ENCODE data around the gene MRPS14. TPM values are rescaled to one million over a fixed set of nuclear protein-coding genes. Genes with fewer than 3 reads are reported as not detected.
A peak's percentile ranks its signal among the peaks of the same experiment; 100 is the strongest.

MRPS14 gene
- total and polyA plus RNA-seq, 9 of the 15 experiments (the other 6 are each of a cell fraction or from before 2014, with no cell fraction given) = 38.1 to 231 (median 54.9) TPM

DNA sequence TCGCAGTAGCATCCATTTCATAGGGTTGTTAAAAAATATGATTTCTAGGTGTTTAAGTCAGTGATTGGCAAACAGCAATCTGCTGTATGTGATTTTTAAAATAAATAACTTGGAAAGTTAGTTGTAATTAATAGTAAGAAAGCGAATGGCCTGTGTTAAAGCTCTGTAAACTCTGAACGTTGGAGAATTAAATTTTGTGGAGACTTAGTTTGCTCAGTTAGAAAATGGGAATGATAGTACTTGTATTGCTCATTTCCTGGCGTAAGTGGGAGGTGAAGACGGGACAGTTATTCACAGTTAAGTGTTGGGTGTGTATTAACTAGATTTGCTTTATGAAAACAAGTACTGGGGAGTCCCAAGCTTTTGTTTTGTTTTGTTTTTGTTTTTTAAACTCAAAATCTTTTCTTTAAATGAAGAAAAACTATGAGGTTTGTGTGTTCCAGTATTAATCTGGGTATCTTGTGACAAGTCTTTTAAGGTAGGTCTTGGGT lies 22.5 kb downstream of the MRPS14 start:
- Histone ChIP-seq H3K79me2 (ENCODE audit: control insufficient read depth, insufficient read depth, low read length) (peaks cover 83% of the 10 kb centered on the region), H3K9me1 (ENCODE audit: control insufficient read depth, insufficient read depth, low read length) (no peaks in the 10 kb centered on the region), H3K4me3 (peak overlapping the region; percentile 90), H3K4me1 (replicated peaks in 1 of 2; ENCODE audit: control insufficient read depth in 2 of 2, insufficient read depth in 2 of 2, low read length in 2 of 2) (peaks cover 13 to 31% of the 10 kb centered on the region in 2 experiments; a peak in 4 of 5 replicates), H2AFZ (ENCODE audit: low read depth, low read length) (peak overlapping the region; percentile 85; the same call in 1 of the 2 replicates), H3K27me3 (ENCODE audit: control insufficient read depth in 2 of 2, insufficient read depth in 2 of 2, low read length in 2 of 2) (no peaks in the 10 kb centered on the region), H3K9ac (ENCODE audit: insufficient read depth in 1 of 2, low read depth in 2 of 2, low read length in 2 of 2) (peak overlapping the region; percentile 98 to 99), H3K9me3 (replicated peaks; ENCODE audit: control insufficient read depth, insufficient read depth, low read depth, low read length) (no peaks in the 10 kb centered on the region), H4K20me1 (replicated peaks; ENCODE audit: control insufficient read depth, insufficient read depth, low read length) (no peaks in the 10 kb centered on the region; the same call in none of the 2 replicates), H3K4me2 (ENCODE audit: insufficient read depth, low read length) (peak overlapping the region; percentile 97), H3K36me3 (ENCODE audit: control insufficient read depth, insufficient read depth, low read length) (peaks cover 38% of the 10 kb centered on the region), H3K27ac (ENCODE audit: extremely low read depth, low read depth, low read length) (peak overlapping the region; percentile 99)
- DNase-seq (ENCODE audit: extremely low read depth in 1 of 4, low spot score in 3 of 4) (no peak), FAIRE-seq (no peak), ATAC-seq (no peak)
- 3% methylated on average over 5 of the region's 5 CpGs for WGBS (ENCODE audit: insufficient coverage, low coverage, missing lambda C conversion rate)
- POLR2A ChIA-PET = interaction anchor here (0.6 to 4.1 kb wide), 12 partner anchors 10 to 1027 kb away, joined by 3 to 65 read pairs (median 8); partner anchors contain the start of gene MRPS14
- no TSS peak for BruUV-seq (replicated peaks)
- CTCF ChIA-PET (ENCODE audit: low intra/inter-chr PET ratio) = interaction anchor here (3.5 kb wide), 1 partner anchor 231 kb away, joined by 38 read pairs; no protein-coding TSS in a partner anchor
- in situ Hi-C loops (cut with MboI) (no loop called here), intact Hi-C loops (cut with micrococcal nuclease) (no loop called here)
- peak; percentile 19; the same call in 1 of the 2 replicates for TF ChIP-seq HDAC2 (IDR thresholded peaks at IDR 0.05)
- no peak for TF ChIP-seq ZNF239 (CRISPR knock-in tag; IDR thresholded peaks at IDR 0.05)
- TF ChIP-seq RBM14 (IDR thresholded peaks at IDR 0.05; ENCODE audit: borderline replicate concordance, insufficient read depth, low read depth, low read length) = no peak
- TF ChIP-seq, protein P1, sequence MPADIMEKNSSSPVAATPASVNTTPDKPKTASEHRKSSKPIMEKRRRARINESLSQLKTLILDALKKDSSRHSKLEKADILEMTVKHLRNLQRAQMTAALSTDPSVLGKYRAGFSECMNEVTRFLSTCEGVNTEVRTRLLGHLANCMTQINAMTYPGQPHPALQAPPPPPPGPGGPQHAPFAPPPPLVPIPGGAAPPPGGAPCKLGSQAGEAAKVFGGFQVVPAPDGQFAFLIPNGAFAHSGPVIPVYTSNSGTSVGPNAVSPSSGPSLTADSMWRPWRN (IDR thresholded peaks at IDR 0.05; ENCODE audit: low read depth) = 0 out of 2 replicates have a peak, but pooled peaks have one; percentile 11
- TF ChIP-seq, protein P2, sequence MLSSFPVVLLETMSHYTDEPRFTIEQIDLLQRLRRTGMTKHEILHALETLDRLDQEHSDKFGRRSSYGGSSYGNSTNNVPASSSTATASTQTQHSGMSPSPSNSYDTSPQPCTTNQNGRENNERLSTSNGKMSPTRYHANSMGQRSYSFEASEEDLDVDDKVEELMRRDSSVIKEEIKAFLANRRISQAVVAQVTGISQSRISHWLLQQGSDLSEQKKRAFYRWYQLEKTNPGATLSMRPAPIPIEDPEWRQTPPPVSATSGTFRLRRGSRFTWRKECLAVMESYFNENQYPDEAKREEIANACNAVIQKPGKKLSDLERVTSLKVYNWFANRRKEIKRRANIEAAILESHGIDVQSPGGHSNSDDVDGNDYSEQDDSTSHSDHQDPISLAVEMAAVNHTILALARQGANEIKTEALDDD (IDR thresholded peaks at IDR 0.05) = peak; percentile 55
- 0 out of 4 replicates have a peak, but pooled peaks of 1 of the 2 experiments have one; percentile 14 for TF ChIP-seq SIN3A (IDR thresholded peaks at IDR 0.05; ENCODE audit: borderline replicate concordance in 2 of 2, control insufficient read depth in 1 of 2, low read depth in 2 of 2, low read length in 2 of 2)
- 0 out of 2 replicates have a peak, but pooled peaks have one; percentile 7 for TF ChIP-seq BCOR (IDR thresholded peaks at IDR 0.05)
- TF ChIP-seq KDM1A (IDR thresholded peaks at IDR 0.05) = peak in 1 of 2 experiments; percentile 56; a peak in 2 of 4 replicates
- TF ChIP-seq ZNF212 (CRISPR knock-in tag; IDR thresholded peaks at IDR 0.05) = no peak
- no peak for TF ChIP-seq KHSRP (IDR thresholded peaks at IDR 0.05)
- no peak for TF ChIP-seq CREB1 (IDR thresholded peaks at IDR 0.05)
- no peak for TF ChIP-seq CREB1 (CRISPR knock-in tag; IDR thresholded peaks at IDR 0.05)
- peak; percentile 81 for TF ChIP-seq ADNP (tag; IDR thresholded peaks at IDR 0.05)
- TF ChIP-seq, protein P3, sequence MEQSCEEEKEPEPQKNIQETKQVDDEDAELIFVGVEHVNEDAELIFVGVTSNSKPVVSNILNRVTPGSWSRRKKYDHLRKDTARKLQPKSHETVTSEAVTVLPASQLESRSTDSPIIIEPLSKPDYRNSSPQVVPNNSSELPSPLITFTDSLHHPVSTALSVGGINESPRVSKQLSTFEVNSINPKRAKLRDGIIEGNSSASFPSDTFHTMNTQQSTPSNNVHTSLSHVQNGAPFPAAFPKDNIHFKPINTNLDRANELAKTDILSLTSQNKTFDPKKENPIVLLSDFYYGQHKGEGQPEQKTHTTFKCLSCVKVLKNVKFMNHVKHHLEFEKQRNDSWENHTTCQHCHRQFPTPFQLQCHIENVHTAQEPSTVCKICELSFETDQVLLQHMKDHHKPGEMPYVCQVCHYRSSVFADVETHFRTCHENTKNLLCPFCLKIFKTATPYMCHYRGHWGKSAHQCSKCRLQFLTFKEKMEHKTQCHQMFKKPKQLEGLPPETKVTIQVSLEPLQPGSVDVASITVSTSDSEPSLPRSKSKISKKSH (CRISPR knock-in tag; IDR thresholded peaks at IDR 0.05) = no peak
- no peak for TF ChIP-seq ZSCAN29 (IDR thresholded peaks at IDR 0.05)
- 0 out of 2 replicates have a peak, but pooled peaks have one; percentile 13 for TF ChIP-seq ZNF551 (CRISPR knock-in tag; IDR thresholded peaks at IDR 0.05)
- peak; percentile 50; the same call in 1 of the 2 replicates for TF ChIP-seq POLR2H (tag; IDR thresholded peaks at IDR 0.05; ENCODE audit: low read depth)
- no peak for TF ChIP-seq PURB (CRISPR knock-in tag; IDR thresholded peaks at IDR 0.05; ENCODE audit: low read depth)
- no peak for TF ChIP-seq ZC3H8 (IDR thresholded peaks at IDR 0.05)

All from K562 (cell line).